H7 (cell line): ENCODE results near the gene MTCL1. TPM values are rescaled to one million over a fixed set of nuclear protein-coding genes. Genes with fewer than 3 reads are reported as not detected.

ENCODE experiments used
- DNase-seq: peaks from one replicate; pipeline ENCODE4 v3.0.0; 2012
- H3K27me3 ChIP-seq: 2 replicates; pipeline ENCODE4 v1.6.0; 2011; ENCODE audit warnings: mild to moderate bottlenecking, low read length; ENCODE audit not compliant: control insufficient read depth, insufficient read depth
- H3K36me3 ChIP-seq: replicated peaks from 2 replicates; pipeline ENCODE4 v1.5.1; 2011; ENCODE audit warnings: low read length; ENCODE audit not compliant: control insufficient read depth, insufficient read depth
- H3K4me3 ChIP-seq: 2 replicates; pipeline ENCODE4 v1.5.1; 2011; ENCODE audit warnings: low read depth, mild to moderate bottlenecking, control low read depth, low read length, moderate library complexity; ENCODE audit not compliant: insufficient read depth
- total RNA-seq: library from RNA; depleted of rRNA; stranded (reverse); fragments of >200 nt; shearing (Covaris generic); gene quantifications from 2 replicates; pipeline ENCODE4 v1.2.3, GENCODE V29; 2014

Gene MTCL1
- total RNA-seq, 1 experiment from 2014 or later, result 16.0 TPM

- no peak for DNase-seq
Observed at GRCh38 chr18:8813611-8814010, 108.3 kb downstream of the MTCL1 start.

GRCh38 chr18:8814206-8814605 is 108.8 kb downstream of the MTCL1 start:
- no peaks in the 10 kb centered on the region for H3K27me3 ChIP-seq
- DNase-seq, result no peak
- peaks cover 6% of the 10 kb centered on the region for H3K36me3 ChIP-seq
- no peak overlapping the region for H3K4me3 ChIP-seq

More at GRCh38 chr18:8813611-8814010, 108.3 kb downstream of the MTCL1 start:
- H3K27me3 ChIP-seq, result no peaks in the 10 kb centered on the region
- H3K4me3 ChIP-seq, result no peak overlapping the region
- H3K36me3 ChIP-seq, result peaks cover 5% of the 10 kb centered on the region

GRCh38 chr18:8816220-8816619 is 110.9 kb downstream of the MTCL1 start:
- DNase-seq, result no peak
- H3K36me3 ChIP-seq, result peaks cover 5% of the 10 kb centered on the region
- H3K27me3 ChIP-seq, result no peaks in the 10 kb centered on the region
- H3K4me3 ChIP-seq, result no peak overlapping the region

DNA sequence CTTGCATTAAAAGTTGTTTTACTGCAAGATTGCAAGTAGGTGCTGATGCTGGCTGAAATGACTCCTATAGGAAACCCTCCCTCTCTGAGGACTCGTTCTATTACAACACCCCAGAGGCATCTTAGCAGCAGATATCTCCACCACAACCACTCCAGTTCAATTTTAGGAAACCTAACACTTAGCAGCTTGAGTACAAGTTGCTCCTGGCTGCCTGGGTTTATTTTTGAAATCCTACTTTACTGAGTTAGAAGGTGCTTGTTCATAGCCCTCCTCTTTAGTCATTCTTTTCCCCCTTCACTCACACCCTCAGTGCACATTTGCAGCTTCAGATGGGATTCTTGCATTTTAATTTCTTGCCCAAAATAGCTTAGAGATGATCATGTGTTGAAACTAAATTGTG is 111.5 kb downstream of the MTCL1 start:
- no peak for DNase-seq
- Histone ChIP-seq H3K4me3 (no peak overlapping the region), H3K36me3 (peaks cover 5% of the 10 kb centered on the region), H3K27me3 (no peaks in the 10 kb centered on the region)

DNA sequence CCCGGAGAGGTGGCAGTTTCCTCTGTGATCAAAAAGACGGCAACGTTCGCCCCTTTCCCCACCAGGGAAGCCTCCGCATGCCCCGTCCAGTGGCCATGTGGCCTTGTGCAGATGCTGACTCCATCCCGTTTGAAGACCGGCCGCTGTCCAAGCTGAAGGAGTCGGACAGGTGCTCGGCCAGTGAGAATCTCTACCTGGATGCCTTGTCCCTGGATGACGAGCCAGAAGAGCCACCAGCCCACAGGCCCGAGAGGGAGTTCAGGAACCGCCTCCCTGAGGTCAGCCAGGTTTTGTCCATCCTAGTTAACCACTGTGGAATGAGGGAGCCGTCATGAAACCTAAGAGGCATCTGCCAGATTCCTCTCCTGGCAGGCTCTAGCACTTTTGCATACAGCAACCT is 113.6 kb downstream of the MTCL1 start:
- Histone ChIP-seq H3K27me3 (no peaks in the 10 kb centered on the region), H3K36me3 (peaks cover 3% of the 10 kb centered on the region; the same call in 1 of the 2 replicates), H3K4me3 (no peak overlapping the region)
- no peak for DNase-seq

DNA sequence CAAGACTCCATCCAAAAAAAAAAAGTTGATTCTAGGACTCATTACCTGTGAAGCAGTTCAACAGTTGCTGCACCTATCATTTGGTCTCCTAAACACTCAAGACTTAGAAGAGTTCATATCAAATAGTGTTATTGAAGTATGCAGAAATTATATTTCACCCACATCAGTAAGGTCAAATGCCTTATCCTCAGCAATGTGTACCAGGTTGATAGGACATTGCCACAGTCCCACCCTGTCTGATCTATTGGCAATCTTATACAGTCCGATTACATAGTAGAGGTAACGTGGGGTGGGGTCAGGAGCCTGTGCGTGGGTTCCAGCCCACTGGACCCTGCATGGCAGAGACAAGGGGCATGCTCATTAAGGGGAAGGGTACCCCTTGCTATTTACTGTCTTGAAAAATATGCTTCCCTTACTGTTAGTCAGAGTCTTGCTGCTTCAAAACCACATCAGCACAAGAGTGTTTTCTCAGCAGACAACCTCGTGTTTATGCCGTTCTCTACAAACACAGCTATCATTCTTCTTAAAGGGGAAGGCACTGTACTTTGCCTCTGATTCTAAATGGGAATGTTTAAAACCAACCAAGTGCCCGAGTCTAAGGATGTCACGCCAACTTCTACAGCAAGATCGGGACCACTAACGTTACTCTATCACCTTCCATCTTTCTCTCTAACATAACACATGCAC is 115.2 kb downstream of the MTCL1 start:
- H3K27me3 ChIP-seq, result no peaks in the 10 kb centered on the region
- H3K4me3 ChIP-seq, result no peak overlapping the region
- DNase-seq, result no peak
- peaks cover 3% of the 10 kb centered on the region for H3K36me3 ChIP-seq

DNA sequence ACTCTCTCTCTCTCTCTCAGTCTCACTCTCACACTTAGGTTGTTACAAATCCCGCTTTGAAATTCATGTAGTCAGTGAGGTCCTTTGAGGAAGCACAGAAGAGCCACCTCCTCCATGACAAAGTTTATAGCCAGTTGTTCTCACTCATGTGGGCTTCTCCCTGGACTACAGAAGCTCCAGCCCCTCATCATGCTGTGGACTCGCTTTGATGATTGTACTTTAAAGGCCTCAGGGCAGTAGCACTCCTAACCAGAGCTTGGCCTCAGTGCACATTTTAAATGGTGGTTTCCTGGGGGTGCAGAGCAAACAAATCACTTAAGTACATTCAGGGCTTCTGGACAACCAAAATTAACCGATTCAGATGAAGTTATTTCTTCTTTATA is 115.7 kb downstream of the MTCL1 start:
- no peaks in the 10 kb centered on the region for H3K27me3 ChIP-seq
- DNase-seq, result no peak
- H3K4me3 ChIP-seq, result no peak overlapping the region
- H3K36me3 ChIP-seq, result peaks cover 3% of the 10 kb centered on the region

GRCh38 chr18:8821531-8821930 is 116.2 kb downstream of the MTCL1 start:
- Histone ChIP-seq H3K4me3 (no peak overlapping the region), H3K36me3 (peaks cover 3% of the 10 kb centered on the region), H3K27me3 (no peaks in the 10 kb centered on the region)
- no peak for DNase-seq

DNA sequence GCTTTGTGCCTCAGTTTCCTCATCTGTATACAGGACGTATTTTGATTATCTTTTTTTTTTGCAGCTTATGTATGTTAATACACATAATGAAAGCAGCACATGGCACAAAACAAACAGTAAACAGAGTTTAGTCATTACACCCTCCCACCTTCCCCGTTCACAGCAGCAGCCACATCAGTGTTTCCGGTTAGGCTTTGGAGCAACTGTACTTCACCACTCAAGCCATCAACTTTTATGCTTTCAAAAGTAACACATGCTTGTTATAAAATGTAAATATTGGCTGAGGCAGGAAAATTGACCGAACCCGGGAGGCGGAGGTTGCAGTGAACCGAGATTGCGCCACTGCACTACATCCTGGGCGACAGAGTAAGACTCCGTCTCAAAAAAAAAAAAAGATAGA is 117.3 kb downstream of the MTCL1 start:
- DNase-seq, result no peak
- Histone ChIP-seq H3K27me3 (no peaks in the 10 kb centered on the region), H3K4me3 (no peak overlapping the region), H3K36me3 (peaks cover 3% of the 10 kb centered on the region)

DNA sequence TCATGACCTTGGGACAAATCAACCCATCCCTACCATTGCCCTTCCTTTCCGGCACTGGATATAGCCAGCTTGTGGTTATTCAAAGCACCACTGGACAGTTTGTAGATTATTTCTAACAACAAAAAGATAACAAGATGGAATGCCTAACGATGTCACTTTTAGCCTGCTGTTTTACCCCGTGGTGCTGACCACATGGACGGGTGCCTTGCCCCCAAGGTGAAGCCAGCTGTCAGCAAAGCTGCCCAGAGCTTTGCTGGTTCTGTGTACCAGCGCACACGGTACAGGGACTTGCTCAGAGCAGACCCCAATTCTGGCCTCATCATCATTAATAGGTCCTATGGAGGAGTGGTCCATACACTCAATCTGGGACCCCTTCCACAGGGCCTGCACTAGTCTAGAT is 118.2 kb downstream of the MTCL1 start:
- DNase-seq, result no peak
- Histone ChIP-seq H3K27me3 (no peaks in the 10 kb centered on the region), H3K4me3 (no peak overlapping the region), H3K36me3 (peaks cover 3% of the 10 kb centered on the region)

DNA sequence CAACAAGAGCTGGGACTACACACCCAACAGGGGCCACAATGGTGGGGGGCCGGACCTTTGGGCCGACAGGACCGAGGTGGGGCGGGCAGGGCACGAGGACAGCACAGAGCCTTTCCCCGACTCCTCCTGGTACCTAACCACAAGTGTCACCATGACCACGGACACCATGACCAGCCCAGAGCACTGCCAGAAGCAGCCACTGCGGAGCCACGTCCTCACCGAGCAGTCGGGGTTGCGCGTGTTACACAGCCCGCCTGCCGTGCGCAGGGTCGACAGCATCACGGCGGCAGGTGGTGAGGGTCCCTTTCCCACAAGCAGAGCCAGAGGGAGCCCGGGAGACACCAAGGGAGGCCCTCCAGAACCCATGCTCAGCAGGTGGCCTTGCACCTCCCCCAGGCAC is 119.5 kb downstream of the MTCL1 start:
- Histone ChIP-seq H3K36me3 (peaks cover 1% of the 10 kb centered on the region), H3K27me3 (no peaks in the 10 kb centered on the region), H3K4me3 (no peak overlapping the region)
- no peak for DNase-seq

DNA sequence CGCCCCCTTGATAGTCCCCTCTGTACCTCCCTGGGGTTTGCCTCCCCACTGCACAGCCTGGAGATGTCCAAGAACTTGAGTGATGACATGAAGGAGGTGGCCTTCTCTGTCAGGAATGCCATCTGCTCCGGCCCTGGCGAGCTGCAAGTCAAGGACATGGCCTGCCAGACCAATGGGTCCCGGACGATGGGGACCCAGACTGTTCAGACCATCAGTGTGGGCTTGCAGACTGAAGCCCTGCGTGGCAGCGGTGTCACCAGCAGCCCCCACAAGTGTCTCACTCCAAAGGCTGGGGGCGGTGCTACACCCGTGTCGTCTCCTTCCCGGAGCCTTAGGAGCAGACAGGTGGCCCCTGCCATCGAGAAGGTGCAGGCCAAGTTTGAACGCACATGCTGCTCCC is 119.9 kb downstream of the MTCL1 start:
- no peak for DNase-seq
- Histone ChIP-seq H3K4me3 (no peak overlapping the region), H3K36me3 (peaks cover 1% of the 10 kb centered on the region), H3K27me3 (no peaks in the 10 kb centered on the region)

- Histone ChIP-seq H3K4me3 (no peak overlapping the region), H3K36me3 (no peaks in the 10 kb centered on the region; the same call in none of the 2 replicates), H3K27me3 (no peaks in the 10 kb centered on the region)
- no peak for DNase-seq
Observed at GRCh38 chr18:8825729-8826375, 120.5 kb downstream of the MTCL1 start.

- Histone ChIP-seq H3K36me3 (no peaks in the 10 kb centered on the region; the same call in none of the 2 replicates), H3K4me3 (no peak overlapping the region), H3K27me3 (no peaks in the 10 kb centered on the region)
- no peak for DNase-seq
Observed at GRCh38 chr18:8826514-8826913, 121.2 kb downstream of the MTCL1 start.

DNA sequence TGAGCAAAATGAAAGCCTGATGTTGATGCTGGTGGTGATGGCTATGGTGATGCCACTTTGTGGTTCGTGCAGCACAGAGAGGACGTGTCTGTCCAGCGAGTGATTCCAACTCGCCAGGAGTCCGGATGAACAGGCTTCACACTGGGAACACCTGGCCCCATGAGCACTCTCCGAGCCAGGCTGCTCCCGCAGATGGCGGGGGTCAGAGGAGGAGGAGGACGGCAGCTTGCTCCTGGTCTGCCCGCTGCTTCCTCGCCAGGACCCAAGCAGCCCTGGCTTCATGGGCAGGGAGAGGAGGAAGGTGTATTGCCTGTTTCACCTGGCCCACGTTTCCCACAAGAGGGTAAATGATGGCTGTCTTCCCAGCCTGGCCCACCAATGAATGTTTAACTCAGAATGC is 121.6 kb downstream of the MTCL1 start:
- Histone ChIP-seq H3K4me3 (no peak overlapping the region), H3K27me3 (no peaks in the 10 kb centered on the region), H3K36me3 (no peaks in the 10 kb centered on the region; the same call in none of the 2 replicates)
- no peak for DNase-seq
